ENCODE results near the gene C15orf39. TPM values are rescaled to one million over a fixed set of nuclear protein-coding genes. Genes with fewer than 3 reads are reported as not detected.
A peak's percentile ranks its signal among the peaks of the same experiment; 100 is the strongest.

C15orf39 gene
- total and polyA plus RNA-seq, 2 of the 13 experiments (the other 11 are each of a cell fraction or from before 2014, with no cell fraction given): 6.2 to 13.5 TPM

DNA sequence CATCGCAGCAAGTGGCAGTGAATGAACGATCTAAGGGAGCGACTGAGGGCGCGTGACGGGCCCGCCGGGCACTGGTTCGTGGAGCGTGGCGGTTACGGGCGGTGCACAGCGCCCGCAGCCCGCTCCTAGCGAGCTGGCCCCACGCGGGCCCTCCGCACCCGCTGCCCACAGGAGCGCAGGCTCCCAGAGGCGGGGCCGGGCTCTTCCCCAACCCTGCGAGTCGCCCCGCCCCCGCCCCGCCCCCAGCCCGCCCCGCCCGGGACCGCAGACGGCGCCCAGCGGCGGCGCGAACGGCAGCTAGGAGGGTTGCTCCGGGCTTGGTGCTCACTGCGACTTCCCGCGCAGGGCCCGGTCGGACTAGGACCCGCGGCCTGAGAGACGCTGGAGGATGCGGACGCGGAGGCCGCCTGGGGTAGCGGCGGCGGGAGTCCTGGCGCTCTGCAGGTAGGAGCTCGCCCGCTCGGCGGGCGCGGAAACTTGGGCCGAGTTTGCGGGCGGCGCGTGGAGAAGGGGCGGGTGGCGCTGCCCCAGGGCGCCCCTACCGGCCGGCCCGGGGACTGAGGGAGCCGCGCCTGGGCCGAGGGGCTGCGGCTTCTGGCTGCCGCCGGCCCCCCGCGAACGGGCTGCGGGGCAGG, at the start of gene C15orf39 (continued):
- TF ChIP-seq YY1 (IDR thresholded peaks at IDR 0.05; ENCODE audit: insufficient read depth, insufficient replicate concordance, low read depth, low read length) (peak; percentile 59), CBFB (CRISPR knock-in tag; IDR thresholded peaks at IDR 0.05) (peak; percentile 90), ZNF883 (CRISPR knock-in tag; IDR thresholded peaks at IDR 0.05; ENCODE audit: not compliant biosample characterization) (peak; percentile 28), ZNF747 (CRISPR knock-in tag; IDR thresholded peaks at IDR 0.05; ENCODE audit: borderline replicate concordance) (peak; percentile 58; the same call in 1 of the 2 replicates), REL (CRISPR knock-in tag; conservative IDR thresholded peaks at IDR 0.05) (no peak), NR2F2 (IDR thresholded peaks at IDR 0.05; ENCODE audit: borderline replicate concordance, low read depth) (0 out of 2 replicates have a peak, but pooled peaks have one; percentile 3), THAP11 (CRISPR knock-in tag; IDR thresholded peaks at IDR 0.05) (peak; percentile 50), BRD4 (CRISPR knock-in tag; IDR thresholded peaks at IDR 0.05) (0 out of 2 replicates have a peak, but pooled peaks have one; percentile 71), ZNF800 (CRISPR knock-in tag; IDR thresholded peaks at IDR 0.05) (0 out of 2 replicates have a peak, but pooled peaks have one; percentile 13), ZNF790 (CRISPR knock-in tag; IDR thresholded peaks at IDR 0.05; ENCODE audit: borderline replicate concordance) (no peak), BORCS8-MEF2B (CRISPR knock-in tag; IDR thresholded peaks at IDR 0.05) (0 out of 2 replicates have a peak, but pooled peaks have one; percentile 49), ZFX (CRISPR knock-in tag; IDR thresholded peaks at IDR 0.05; ENCODE audit: low read depth) (peak; percentile 94), HHEX (CRISPR knock-in tag; IDR thresholded peaks at IDR 0.05) (no peak), CAMTA2 (CRISPR knock-in tag; IDR thresholded peaks at IDR 0.05; ENCODE audit: borderline replicate concordance) (0 out of 2 replicates have a peak, but pooled peaks have one; percentile 8), ZNF530 (CRISPR knock-in tag; IDR thresholded peaks at IDR 0.05; ENCODE audit: low read depth) (no peak), ZBTB20 (CRISPR knock-in tag; IDR thresholded peaks at IDR 0.05; ENCODE audit: borderline replicate concordance, low read depth) (peak; percentile 27; the same call in 1 of the 2 replicates), RORA (CRISPR knock-in tag; IDR thresholded peaks at IDR 0.05) (no peak), RNF2 (conservative IDR thresholded peaks at IDR 0.05; ENCODE audit: low read depth) (0 out of 2 replicates have a peak, but pooled peaks have one; percentile 28), ZNF350 (CRISPR knock-in tag; IDR thresholded peaks at IDR 0.05; ENCODE audit: borderline replicate concordance, low read depth) (peak; percentile 1; the same call in 1 of the 2 replicates), GATAD2A (CRISPR knock-in tag; IDR thresholded peaks at IDR 0.05) (peak; percentile 18; the same call in 1 of the 2 replicates), TAF15 (IDR thresholded peaks at IDR 0.05; ENCODE audit: low read depth, low read length, poor library complexity, severe bottlenecking) (peak; percentile 87), RELA (CRISPR knock-in tag; IDR thresholded peaks at IDR 0.05) (0 out of 2 replicates have a peak, but pooled peaks have one; percentile 37), ZNF549 (CRISPR knock-in tag; IDR thresholded peaks at IDR 0.05) (no peak)
- TF ChIP-seq, protein P1, sequence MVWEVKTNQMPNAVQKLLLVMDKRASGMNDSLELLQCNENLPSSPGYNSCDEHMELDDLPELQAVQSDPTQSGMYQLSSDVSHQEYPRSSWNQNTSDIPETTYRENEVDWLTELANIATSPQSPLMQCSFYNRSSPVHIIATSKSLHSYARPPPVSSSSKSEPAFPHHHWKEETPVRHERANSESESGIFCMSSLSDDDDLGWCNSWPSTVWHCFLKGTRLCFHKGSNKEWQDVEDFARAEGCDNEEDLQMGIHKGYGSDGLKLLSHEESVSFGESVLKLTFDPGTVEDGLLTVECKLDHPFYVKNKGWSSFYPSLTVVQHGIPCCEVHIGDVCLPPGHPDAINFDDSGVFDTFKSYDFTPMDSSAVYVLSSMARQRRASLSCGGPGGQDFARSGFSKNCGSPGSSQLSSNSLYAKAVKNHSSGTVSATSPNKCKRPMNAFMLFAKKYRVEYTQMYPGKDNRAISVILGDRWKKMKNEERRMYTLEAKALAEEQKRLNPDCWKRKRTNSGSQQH (CRISPR knock-in tag; IDR thresholded peaks at IDR 0.05; ENCODE audit: low read depth): 0 out of 2 replicates have a peak, but pooled peaks have one; percentile 24
- TF ChIP-seq, protein P2, sequence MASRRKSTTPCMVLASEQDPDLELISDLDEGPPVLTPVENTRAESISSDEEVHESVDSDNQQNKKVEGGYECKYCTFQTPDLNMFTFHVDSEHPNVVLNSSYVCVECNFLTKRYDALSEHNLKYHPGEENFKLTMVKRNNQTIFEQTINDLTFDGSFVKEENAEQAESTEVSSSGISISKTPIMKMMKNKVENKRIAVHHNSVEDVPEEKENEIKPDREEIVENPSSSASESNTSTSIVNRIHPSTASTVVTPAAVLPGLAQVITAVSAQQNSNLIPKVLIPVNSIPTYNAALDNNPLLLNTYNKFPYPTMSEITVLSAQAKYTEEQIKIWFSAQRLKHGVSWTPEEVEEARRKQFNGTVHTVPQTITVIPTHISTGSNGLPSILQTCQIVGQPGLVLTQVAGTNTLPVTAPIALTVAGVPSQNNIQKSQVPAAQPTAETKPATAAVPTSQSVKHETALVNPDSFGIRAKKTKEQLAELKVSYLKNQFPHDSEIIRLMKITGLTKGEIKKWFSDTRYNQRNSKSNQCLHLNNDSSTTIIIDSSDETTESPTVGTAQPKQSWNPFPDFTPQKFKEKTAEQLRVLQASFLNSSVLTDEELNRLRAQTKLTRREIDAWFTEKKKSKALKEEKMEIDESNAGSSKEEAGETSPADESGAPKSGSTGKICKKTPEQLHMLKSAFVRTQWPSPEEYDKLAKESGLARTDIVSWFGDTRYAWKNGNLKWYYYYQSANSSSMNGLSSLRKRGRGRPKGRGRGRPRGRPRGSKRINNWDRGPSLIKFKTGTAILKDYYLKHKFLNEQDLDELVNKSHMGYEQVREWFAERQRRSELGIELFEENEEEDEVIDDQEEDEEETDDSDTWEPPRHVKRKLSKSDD (CRISPR knock-in tag; IDR thresholded peaks at IDR 0.05; ENCODE audit: low read depth): no peak

Measured in HepG2 (cell line).